Endothelial cell of umbilical vein (primary cell): ENCODE data around the gene VPS35. TPM values are rescaled to one million over a fixed set of nuclear protein-coding genes. Genes with fewer than 3 reads are reported as not detected.

ENCODE experiments used
- BruUV-seq: library from RNA; stranded (reverse); fragments of 400-500 nt; replicated peaks from 2 replicates; lab custom pipeline; 2021; lab: Mats Ljungman, UMichigan
- CTCF ChIA-PET: fragments of 300-600, 350-600 bp; sonication (Branson Sonifier 250); formaldehyde crosslinking; loops from one replicate; lab custom pipeline; 2021; ENCODE audit warnings: antibody characterized with exemption, inconsistent platforms; lab: Charles Lee
- POLR2A ChIA-PET: fragments of 300-600, 350-600 bp; sonication (Branson Sonifier 250); formaldehyde crosslinking; loops from one replicate; lab custom pipeline; 2021; ENCODE audit warnings: antibody characterized with exemption, inconsistent platforms; lab: Charles Lee
- DNase-seq: peaks from one replicate; pipeline ENCODE4 v3.0.0-alpha.2; 2011; ENCODE audit warnings: low read depth, low spot score
- FAIRE-seq: peaks from 2 replicates; lab custom pipeline; 2011; peaks lifted over from hg19 to GRCh38; lab: Jason Lieb, UNC
- H2AFZ ChIP-seq: 2 replicates; pipeline ENCODE4 v1.6.0; 2012; ENCODE audit warnings: low read depth, low read length, control low read depth, inconsistent platforms
- H3K27ac ChIP-seq: 2 replicates; pipeline ENCODE4 v1.5.1; 2011; ENCODE audit warnings: low read depth, mild to moderate bottlenecking, control low read depth, low read length, moderate library complexity; ENCODE audit not compliant: insufficient read depth
- H3K27me3 ChIP-seq, 2 experiments: 2 replicates each; pipeline versions ENCODE4 v1.6.0 to v1.6.1; 2011; ENCODE audit warnings: low read length in 2 of 2, mixed read lengths in 1 of 2; ENCODE audit not compliant: control insufficient read depth in 2 of 2, insufficient read depth in 2 of 2
- H3K36me3 ChIP-seq, 2 experiments: 2 replicates in 1 of 2; 3 replicates in 1 of 2; pipeline ENCODE4 v1.5.1; 2011; ENCODE audit warnings: low read length in 2 of 2, mild to moderate bottlenecking in 1 of 2, moderate library complexity in 1 of 2; ENCODE audit not compliant: control insufficient read depth in 2 of 2, insufficient read depth in 2 of 2; ENCODE audit errors: extremely low read depth in 1 of 2
- H3K4me1 ChIP-seq: 3 replicates; pipeline ENCODE4 v1.5.1; 2011; ENCODE audit warnings: mild to moderate bottlenecking, low read length; ENCODE audit not compliant: control insufficient read depth, insufficient read depth; ENCODE audit errors: extremely low read depth
- H3K4me2 ChIP-seq: 2 replicates; pipeline ENCODE4 v1.6.1; 2011; ENCODE audit warnings: low read length, control low read depth, mixed read lengths; ENCODE audit not compliant: insufficient read depth
- H3K4me3 ChIP-seq, 3 experiments: fragments of 200-600 bp in 1 of 3; sonication (generic), shearing (Covaris generic) in 1 of 3; replicated peaks in 1 of 3; 2 replicates each; pipeline ENCODE4 v1.5.1; 2011 to 2016; ENCODE audit warnings: control low read depth in 3 of 3, low read length in 3 of 3, mild to moderate bottlenecking in 2 of 3, inconsistent platforms in 1 of 3, low read depth in 1 of 3, moderate library complexity in 1 of 3; ENCODE audit not compliant: insufficient read depth in 1 of 3
- H3K79me2 ChIP-seq: 2 replicates; pipeline ENCODE4 v1.6.0; 2012; ENCODE audit warnings: low read length, inconsistent platforms; ENCODE audit not compliant: control insufficient read depth, insufficient read depth
- H3K9ac ChIP-seq: replicated peaks from 2 replicates; pipeline ENCODE3; 2011; ENCODE audit warnings: low read length, control low read depth; ENCODE audit not compliant: insufficient read depth; ENCODE audit errors: extremely low read depth
- H3K9me1 ChIP-seq: replicated peaks from 3 replicates; pipeline ENCODE4 v1.6.0; 2011; ENCODE audit warnings: mild to moderate bottlenecking, low read length; ENCODE audit not compliant: control insufficient read depth, insufficient read depth; ENCODE audit errors: extremely low read depth
- H3K9me3 ChIP-seq: replicated peaks from 2 replicates; pipeline ENCODE4 v1.5.1; 2012; ENCODE audit warnings: low read length, inconsistent platforms; ENCODE audit not compliant: control insufficient read depth, insufficient read depth
- H4K20me1 ChIP-seq: replicated peaks from 2 replicates; pipeline ENCODE3; 2011; ENCODE audit warnings: mild to moderate bottlenecking, low read length; ENCODE audit not compliant: control insufficient read depth, insufficient read depth; ENCODE audit errors: extremely low read depth
- EZH2 ChIP-seq: IDR thresholded peaks from 2 replicates; pipeline ENCODE4 v1.6.1; 2012; ENCODE audit warnings: borderline replicate concordance, low read depth, mild to moderate bottlenecking, moderate library complexity, low read length, inconsistent platforms; ENCODE audit not compliant: severe bottlenecking
- FOS ChIP-seq: IDR thresholded peaks from 2 replicates; pipeline ENCODE4 v1.6.1; 2011; ENCODE audit warnings: mild to moderate bottlenecking, low read length, moderate library complexity, borderline replicate concordance; ENCODE audit not compliant: insufficient read depth
- GATA2 ChIP-seq: IDR thresholded peaks from 2 replicates; pipeline ENCODE4 v1.7.0; 2011; ENCODE audit warnings: low read depth, mild to moderate bottlenecking, moderate library complexity, mixed read lengths, low read length; ENCODE audit not compliant: insufficient read length, insufficient read depth
- JUN ChIP-seq: IDR thresholded peaks from 2 replicates; pipeline ENCODE4 v1.6.1; 2011; ENCODE audit warnings: borderline replicate concordance, low read depth; ENCODE audit not compliant: insufficient read length, insufficient read depth
- MYC ChIP-seq: IDR thresholded peaks from one replicate; pipeline ENCODE4 v1.6.1; 2011; ENCODE audit warnings: mild to moderate bottlenecking, low read depth, low read length
- POLR2A ChIP-seq: IDR thresholded peaks from 2 replicates; pipeline ENCODE4 v1.6.1; 2012; ENCODE audit warnings: low read depth, mild to moderate bottlenecking, control low read depth, low read length
- POLR2AphosphoS5 ChIP-seq: IDR thresholded peaks from 2 replicates; pipeline ENCODE4 v1.6.1; 2012; ENCODE audit warnings: low read depth, mild to moderate bottlenecking, control low read depth, low read length, moderate library complexity; ENCODE audit not compliant: insufficient read depth
- dilution Hi-C: fragments of 300-500 bp; cut with MboI; formaldehyde crosslinking; loops from one replicate; pipeline ENCODE4 v1.15.0; 2019; ENCODE audit warnings: low sequenced_read_pairs; ENCODE audit not compliant: extremely low pct_ligation_motif_present
- intact Hi-C: fragments of 100-400 bp; cut with micrococcal nuclease; formaldehyde crosslinking; loops from one replicate; pipeline ENCODE4 v1.10.0; 2022
- polyA plus RNA-seq, 4 experiments: library from polyadenylated mRNA; depleted of rRNA in 3 of 4; stranded (reverse) in 3 of 4; unstranded in 1 of 4; fragments of >200 nt; gene quantifications; 2 replicates each; pipeline versions ENCODE4 v1.2.1 to v1.2.3, GENCODE V29; 2011 to 2012; ENCODE audit warnings: missing spikeins in 1 of 4
- total RNA-seq: library from RNA; stranded (reverse); gene quantifications from 2 replicates; pipeline ENCODE4 v1.2.3, GENCODE V29; 2021
- TF ChIP-seq, protein P1 (sequence below), 2 donors: IDR thresholded peaks; 1 replicate in 1 of 2; 2 replicates in 1 of 2; pipeline ENCODE4 v1.5.1; 2011; ENCODE audit warnings: low read length in 2 of 2, mild to moderate bottlenecking in 2 of 2, moderate library complexity in 2 of 2, control low read depth in 1 of 2, inconsistent platforms in 1 of 2, low read depth in 1 of 2; ENCODE audit not compliant: insufficient read depth in 1 of 2; ENCODE audit errors: extremely low read depth in 1 of 2
- TF ChIP-seq, protein P2 (sequence below): IDR thresholded peaks from 2 replicates; pipeline ENCODE4 v1.6.1; 2011; ENCODE audit not compliant: insufficient read depth, insufficient read length

The VPS35 gene
- total and polyA plus RNA-seq, 2 donors (not counting 3 experiments of a cell fraction or from before 2014, with no cell fraction given): 19.7 to 102 TPM

DNA sequence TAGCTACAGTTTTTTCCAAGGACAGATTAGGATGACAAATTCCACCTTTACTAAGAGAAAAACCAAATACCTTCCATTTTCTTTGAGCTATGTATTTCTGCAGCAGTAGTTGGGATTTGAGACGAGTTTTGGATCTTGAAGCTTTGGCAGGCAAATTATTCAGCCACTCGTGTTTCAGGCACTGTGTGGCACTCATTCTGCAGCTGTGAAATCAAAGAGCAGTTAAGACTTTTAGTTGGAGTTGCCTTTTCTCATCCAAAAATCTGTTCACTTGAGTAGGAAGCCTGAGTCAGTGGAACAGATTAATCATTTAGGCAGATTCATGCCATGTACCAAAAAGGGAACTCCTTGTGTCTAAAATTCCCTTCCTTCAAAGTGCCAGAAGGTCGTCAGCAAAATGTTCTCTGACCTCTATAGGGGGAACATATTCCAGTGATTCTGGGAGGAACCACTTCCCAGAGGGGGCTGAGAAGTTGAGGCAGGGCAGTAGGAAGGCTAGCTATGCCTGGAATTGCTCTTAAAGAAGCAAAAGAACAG lies 20.6 kb upstream of the VPS35 start:
- H3K9me3 ChIP-seq: no peaks in the 10 kb centered on the region
- H4K20me1 ChIP-seq: no peaks in the 10 kb centered on the region
- H3K4me2 ChIP-seq: no peak overlapping the region
- no peak overlapping the region for H3K27ac ChIP-seq
- H2AFZ ChIP-seq: no peak overlapping the region
- TF ChIP-seq, protein P1, sequence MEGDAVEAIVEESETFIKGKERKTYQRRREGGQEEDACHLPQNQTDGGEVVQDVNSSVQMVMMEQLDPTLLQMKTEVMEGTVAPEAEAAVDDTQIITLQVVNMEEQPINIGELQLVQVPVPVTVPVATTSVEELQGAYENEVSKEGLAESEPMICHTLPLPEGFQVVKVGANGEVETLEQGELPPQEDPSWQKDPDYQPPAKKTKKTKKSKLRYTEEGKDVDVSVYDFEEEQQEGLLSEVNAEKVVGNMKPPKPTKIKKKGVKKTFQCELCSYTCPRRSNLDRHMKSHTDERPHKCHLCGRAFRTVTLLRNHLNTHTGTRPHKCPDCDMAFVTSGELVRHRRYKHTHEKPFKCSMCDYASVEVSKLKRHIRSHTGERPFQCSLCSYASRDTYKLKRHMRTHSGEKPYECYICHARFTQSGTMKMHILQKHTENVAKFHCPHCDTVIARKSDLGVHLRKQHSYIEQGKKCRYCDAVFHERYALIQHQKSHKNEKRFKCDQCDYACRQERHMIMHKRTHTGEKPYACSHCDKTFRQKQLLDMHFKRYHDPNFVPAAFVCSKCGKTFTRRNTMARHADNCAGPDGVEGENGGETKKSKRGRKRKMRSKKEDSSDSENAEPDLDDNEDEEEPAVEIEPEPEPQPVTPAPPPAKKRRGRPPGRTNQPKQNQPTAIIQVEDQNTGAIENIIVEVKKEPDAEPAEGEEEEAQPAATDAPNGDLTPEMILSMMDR (IDR thresholded peaks at IDR 0.05; ENCODE audit: extremely low read depth in 1 of 2, insufficient read depth in 1 of 2, low read depth in 1 of 2, low read length in 2 of 2): no peak
- TF ChIP-seq GATA2 (no peak), MYC (no peak), POLR2AphosphoS5 (no peak), JUN (no peak), FOS (no peak), EZH2 (no peak), POLR2A (no peak)
- TF ChIP-seq, protein P2, sequence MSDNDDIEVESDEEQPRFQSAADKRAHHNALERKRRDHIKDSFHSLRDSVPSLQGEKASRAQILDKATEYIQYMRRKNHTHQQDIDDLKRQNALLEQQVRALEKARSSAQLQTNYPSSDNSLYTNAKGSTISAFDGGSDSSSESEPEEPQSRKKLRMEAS: no peak
- no peaks in the 10 kb centered on the region for H3K4me1 ChIP-seq
- ChIA-PET POLR2A (no interaction called here), CTCF (interaction anchor here (0.8 to 1.7 kb wide), 3 partner anchors 13 to 92 kb away, joined by 3 to 4 read pairs (median 4); no protein-coding TSS in a partner anchor)
- DNase-seq: no peak
- dilution Hi-C loops: no loop called here
- H3K9me1 ChIP-seq: no peaks in the 10 kb centered on the region
- BruUV-seq: no TSS peak
- FAIRE-seq: no peak
- no peaks in the 10 kb centered on the region for H3K36me3 ChIP-seq
- H3K27me3 ChIP-seq: peaks cover 0 to 2% of the 10 kb centered on the region in 2 experiments
- H3K79me2 ChIP-seq: no peaks in the 10 kb centered on the region
- H3K4me3 ChIP-seq: no peak overlapping the region
- intact Hi-C loops: no loop called here
- H3K9ac ChIP-seq: no peak overlapping the region
